NB4 (cell line): Measurements from ENCODE around the gene UGT1A5.

Experiments used
- DNase-seq: peaks from one replicate; pipeline ENCODE4 v3.0.0; 2010; ENCODE audit warnings: low read depth
- H3K4me3 ChIP-seq: one replicate; pipeline ENCODE4 v1.5.1; 2011; ENCODE audit warnings: mild to moderate bottlenecking, low read depth, low read length, moderate library complexity
- CTCF ChIP-seq: IDR thresholded peaks from one replicate; pipeline ENCODE4 v1.5.1; 2012; ENCODE audit warnings: low read depth, low read length
- MAX ChIP-seq: IDR thresholded peaks from 2 replicates; pipeline ENCODE4 v1.6.1; 2011; ENCODE audit warnings: low read depth, low read length
- MYC ChIP-seq: IDR thresholded peaks from 2 replicates; pipeline ENCODE4 v1.6.1; 2011; ENCODE audit warnings: low read depth, low read length
- POLR2A ChIP-seq: IDR thresholded peaks from 2 replicates; pipeline ENCODE4 v1.6.1; 2011; ENCODE audit warnings: mild to moderate bottlenecking; ENCODE audit not compliant: insufficient read length; ENCODE audit errors: extremely low read depth

The UGT1A5 gene

DNA sequence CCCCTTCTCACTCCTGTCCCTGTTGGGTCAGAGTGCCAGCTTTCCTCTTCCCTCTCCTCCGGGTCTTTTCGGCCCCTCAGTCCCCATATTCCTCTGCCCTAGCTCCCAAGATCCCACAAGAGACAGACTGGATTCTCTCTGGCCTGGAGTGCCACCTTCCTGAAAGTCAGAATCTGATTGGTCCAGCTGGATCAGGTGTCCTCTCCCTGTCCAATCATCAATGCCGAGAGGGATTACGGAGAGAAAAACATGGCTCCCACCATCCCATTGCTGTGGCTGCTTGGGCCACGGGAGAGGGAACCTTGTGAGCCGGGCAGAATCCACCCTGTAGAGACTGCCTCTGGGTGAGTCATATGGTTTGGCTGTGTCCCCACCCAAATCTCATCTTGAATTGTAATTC, 62.7 kb downstream of the UGT1A5 start:
- H3K4me3 ChIP-seq = no peak overlapping the region
- DNase-seq = no peak
- TF ChIP-seq CTCF = no peak
- no peak for TF ChIP-seq POLR2A
- no peak for TF ChIP-seq MYC
- TF ChIP-seq MAX = no peak

DNA sequence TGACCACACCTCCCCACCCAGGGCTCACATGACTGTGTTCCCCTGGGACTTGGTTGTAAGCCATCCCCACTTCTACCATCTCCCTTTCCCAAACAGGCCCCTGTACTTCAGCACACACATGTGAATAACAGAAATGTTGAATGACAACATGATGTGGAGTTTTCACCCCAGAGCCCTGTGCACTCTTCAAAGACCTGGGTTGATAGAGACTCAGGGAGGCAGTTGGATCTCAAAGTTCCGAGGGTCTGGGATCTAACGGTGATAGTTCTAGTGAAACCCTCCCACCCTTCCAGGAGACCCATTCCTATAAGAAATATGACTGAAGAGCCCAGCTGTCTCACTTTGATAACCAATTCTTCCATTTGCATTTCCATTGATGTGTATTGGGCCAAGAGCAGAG, 65.3 kb downstream of the UGT1A5 start, which contains the start of gene MROH2A:
Gene MROH2A (plus strand): TSS at position 301 of the 400 bp plus-strand sequence. CDS start 1,029 bp downstream, outside the sequence.
- TF ChIP-seq MAX (no peak), MYC (no peak), POLR2A (no peak), CTCF (no peak)
- DNase-seq = no peak
- no peak within 1 kb of the TSS for H3K4me3 ChIP-seq

- H3K4me3 ChIP-seq = no peak overlapping the region
- DNase-seq = no peak
- TF ChIP-seq MAX (no peak), POLR2A (no peak), CTCF (no peak), MYC (no peak)
Measured at GRCh38 chr2:233779722-233780121, 67.0 kb downstream of the UGT1A5 start.

DNA sequence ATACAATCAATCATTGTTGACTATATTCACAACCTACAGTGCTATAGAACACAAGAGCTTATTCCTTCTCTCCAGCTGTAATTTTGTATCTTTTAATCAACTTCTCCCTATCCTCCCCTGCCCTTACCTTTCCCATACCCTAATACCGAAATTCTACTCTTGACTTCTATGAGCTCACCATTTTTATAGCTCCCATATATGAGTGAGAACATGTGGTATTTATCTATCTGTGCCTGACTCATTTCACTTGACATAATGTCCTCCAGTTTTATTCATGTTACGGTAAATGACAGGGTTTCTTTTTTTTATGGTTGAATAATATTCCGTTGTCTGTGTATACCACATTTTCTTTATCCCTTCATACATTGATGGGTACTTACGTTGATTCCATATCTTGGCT, 68.1 kb downstream of the UGT1A5 start:
- no peak for DNase-seq

DNA sequence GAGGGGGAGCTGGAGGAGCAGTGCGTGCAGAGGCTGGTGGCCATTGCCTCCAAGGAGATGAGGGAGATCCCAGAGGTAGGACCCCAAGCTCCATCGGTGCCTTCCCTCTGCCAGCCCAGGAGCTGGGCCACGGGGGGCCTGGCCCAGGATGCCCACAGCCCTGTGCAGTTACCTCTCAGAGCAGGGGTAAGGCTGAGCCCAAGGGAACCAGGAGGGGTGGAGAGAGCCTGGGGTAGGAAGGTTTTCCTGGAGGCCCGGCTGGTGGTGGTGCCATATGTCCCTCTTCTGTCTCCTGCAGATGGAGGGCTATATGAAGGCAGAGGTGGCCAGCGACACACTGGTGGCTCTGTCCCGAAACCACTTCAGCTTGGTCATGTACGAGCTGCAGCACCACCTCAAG, 76.8 kb downstream of the UGT1A5 start:
- TF ChIP-seq CTCF (no peak), MAX (no peak), MYC (no peak), POLR2A (no peak)
- H3K4me3 ChIP-seq = no peak overlapping the region
- DNase-seq = no peak

More for the DNA sequence above, 68.1 kb downstream of the UGT1A5 start:
- no peak overlapping the region for H3K4me3 ChIP-seq
- TF ChIP-seq MYC = no peak
- TF ChIP-seq POLR2A = no peak
- no peak for TF ChIP-seq MAX
- TF ChIP-seq CTCF = no peak
